ENCODE data around the gene RAPH1. TPM values are rescaled to one million over a fixed set of nuclear protein-coding genes. Genes with fewer than 3 reads are reported as not detected.

RAPH1 gene
- total and polyA plus RNA-seq, 9 of the 15 experiments (the other 6 are each of a cell fraction or from before 2014, with no cell fraction given), result 0.07 to 0.71 (median 0.27) TPM

DNA sequence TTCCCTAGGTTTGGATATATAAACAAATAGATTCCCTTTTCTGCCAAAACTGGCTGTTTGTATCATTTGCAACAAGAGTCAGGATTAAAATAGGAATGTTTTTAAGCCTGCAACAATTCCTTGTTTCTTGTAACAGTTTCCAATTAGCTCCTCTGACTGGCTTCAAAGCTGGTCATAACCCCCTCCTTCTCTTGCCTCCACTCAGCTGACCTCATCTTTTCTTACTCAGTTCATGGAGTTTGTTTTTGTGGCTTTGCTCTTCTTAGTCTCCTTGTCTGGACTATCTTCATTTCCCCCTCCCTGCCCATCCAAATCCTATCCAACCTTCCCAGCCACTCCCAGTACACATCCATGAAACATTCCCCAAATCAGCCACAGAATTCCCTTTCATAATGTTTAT, 14.3 kb upstream of the RAPH1 start (continued):
- TF ChIP-seq DACH1 (IDR thresholded peaks at IDR 0.05; ENCODE audit: partially characterized antibody) (no peak), U2AF2 (optimal IDR thresholded peaks at IDR 0.05; ENCODE audit: low read depth, low read length) (no peak), SMAD2 (IDR thresholded peaks at IDR 0.05; ENCODE audit: low read depth, low read length) (no peak), ILF3 (IDR thresholded peaks at IDR 0.05; ENCODE audit: borderline replicate concordance) (no peak), SMARCA4 (IDR thresholded peaks at IDR 0.05) (no peak), SNIP1 (IDR thresholded peaks at IDR 0.05; ENCODE audit: low read depth) (no peak)
- TF ChIP-seq, protein P1, sequence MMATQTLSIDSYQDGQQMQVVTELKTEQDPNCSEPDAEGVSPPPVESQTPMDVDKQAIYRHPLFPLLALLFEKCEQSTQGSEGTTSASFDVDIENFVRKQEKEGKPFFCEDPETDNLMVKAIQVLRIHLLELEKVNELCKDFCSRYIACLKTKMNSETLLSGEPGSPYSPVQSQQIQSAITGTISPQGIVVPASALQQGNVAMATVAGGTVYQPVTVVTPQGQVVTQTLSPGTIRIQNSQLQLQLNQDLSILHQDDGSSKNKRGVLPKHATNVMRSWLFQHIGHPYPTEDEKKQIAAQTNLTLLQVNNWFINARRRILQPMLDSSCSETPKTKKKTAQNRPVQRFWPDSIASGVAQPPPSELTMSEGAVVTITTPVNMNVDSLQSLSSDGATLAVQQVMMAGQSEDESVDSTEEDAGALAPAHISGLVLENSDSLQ (IDR thresholded peaks at IDR 0.05), result no peak
- TF ChIP-seq, protein P2, sequence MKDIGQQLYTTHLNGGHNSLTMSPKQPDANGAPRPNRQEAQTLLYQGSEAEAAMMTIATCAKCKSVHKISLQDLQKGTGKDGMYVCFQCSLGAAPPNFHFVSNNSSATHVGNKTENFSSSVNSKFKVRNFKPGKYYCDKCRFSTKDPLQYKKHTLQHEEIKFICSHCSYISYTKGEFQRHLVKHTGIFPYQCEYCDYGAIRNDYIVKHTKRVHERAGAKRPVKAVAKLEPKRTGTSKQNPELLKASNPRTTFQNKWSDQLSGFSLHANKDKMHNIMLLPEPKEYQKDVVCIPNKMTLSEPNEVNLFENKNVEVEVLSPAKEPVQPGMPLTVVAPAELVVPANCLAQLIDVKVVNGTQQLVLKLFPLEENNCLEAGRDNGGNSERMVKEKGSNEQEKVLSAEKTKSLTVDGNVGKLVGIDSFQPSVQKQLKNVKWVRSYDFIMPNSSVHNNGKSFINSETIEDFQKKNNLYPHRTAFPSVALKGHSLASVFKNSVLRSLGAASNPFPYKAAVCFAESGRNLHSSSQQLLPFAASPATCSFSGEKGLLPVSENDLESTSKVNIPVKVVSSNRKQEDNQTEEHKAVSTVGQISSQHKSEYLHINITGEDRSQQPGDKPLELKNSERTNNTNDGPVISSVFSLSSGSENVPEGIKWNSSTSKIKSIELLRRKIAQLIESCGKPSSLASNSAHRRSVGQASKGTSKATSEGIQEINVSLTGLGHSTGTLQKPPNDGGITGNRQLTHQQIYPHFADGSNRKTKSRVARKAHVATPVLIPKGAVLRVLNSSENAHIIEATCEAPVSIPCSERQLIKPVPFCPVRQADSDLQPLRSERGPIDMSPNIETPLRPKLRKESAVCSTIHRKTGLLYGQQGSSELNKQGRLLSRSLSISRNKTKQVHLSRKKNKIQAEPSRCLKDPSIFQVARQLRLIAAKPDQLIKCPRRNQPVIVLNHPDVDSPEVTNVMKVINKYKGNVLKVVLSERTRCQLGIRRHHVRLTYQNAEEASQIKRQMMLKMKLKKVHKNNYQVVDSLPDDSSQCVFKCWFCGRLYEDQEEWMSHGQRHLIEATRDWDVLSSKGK (CRISPR knock-in tag; IDR thresholded peaks at IDR 0.05), result no peak

DNA sequence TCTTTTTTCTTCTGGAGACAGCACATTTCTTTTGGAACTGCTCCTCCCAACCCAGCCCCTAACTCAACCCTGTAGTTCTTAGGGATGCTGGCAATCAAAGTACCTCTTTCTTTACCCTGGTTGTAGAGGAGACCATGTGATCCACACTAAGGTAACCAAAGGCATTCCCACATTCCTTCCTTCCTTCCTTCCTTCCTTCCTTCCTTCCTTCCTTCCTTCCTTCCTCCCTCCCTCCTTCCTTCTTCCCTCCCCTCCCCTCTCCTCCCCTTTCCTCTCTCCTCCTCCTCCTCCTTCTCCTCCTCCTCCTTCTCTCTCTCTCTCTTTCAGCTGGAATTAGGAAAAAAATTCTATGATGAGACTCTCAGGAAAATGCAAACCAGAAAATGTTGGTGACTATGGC, 13.8 kb upstream of the RAPH1 start:
- Histone ChIP-seq H3K79me2 (ENCODE audit: control insufficient read depth, insufficient read depth, low read length) (no peaks in the 10 kb centered on the region), H3K27ac (ENCODE audit: extremely low read depth, low read depth, low read length) (no peak overlapping the region), H3K27me3 (ENCODE audit: control insufficient read depth in 2 of 2, insufficient read depth in 2 of 2, low read length in 2 of 2) (peaks cover 0 to 13% of the 10 kb centered on the region in 2 experiments; a peak in 3 of 5 replicates), H3K4me3 (no peak overlapping the region), H2AFZ (ENCODE audit: low read depth, low read length) (no peak overlapping the region), H3K36me3 (ENCODE audit: control insufficient read depth, insufficient read depth, low read length) (no peaks in the 10 kb centered on the region), H3K4me1 (replicated peaks in 1 of 2; ENCODE audit: control insufficient read depth in 2 of 2, insufficient read depth in 2 of 2, low read length in 2 of 2) (no peaks in the 10 kb centered on the region), H3K4me2 (ENCODE audit: insufficient read depth, low read length) (no peak overlapping the region), H3K9me3 (replicated peaks; ENCODE audit: control insufficient read depth, insufficient read depth, low read depth, low read length) (no peaks in the 10 kb centered on the region), H3K9me1 (ENCODE audit: control insufficient read depth, insufficient read depth, low read length) (no peaks in the 10 kb centered on the region), H3K9ac (ENCODE audit: insufficient read depth in 1 of 2, low read depth in 2 of 2, low read length in 2 of 2) (no peak overlapping the region), H4K20me1 (replicated peaks; ENCODE audit: control insufficient read depth, insufficient read depth, low read length) (no peaks in the 10 kb centered on the region)
- intact Hi-C loops (cut with micrococcal nuclease) (no loop called here), in situ Hi-C loops (cut with MboI) (no loop called here)
- ChIA-PET CTCF (ENCODE audit: low intra/inter-chr PET ratio) (no interaction called here), POLR2A (no interaction called here)
- ATAC-seq (no peak), FAIRE-seq (no peak), DNase-seq (ENCODE audit: extremely low read depth in 1 of 4, low spot score in 3 of 4) (no peak)
- BruUV-seq (replicated peaks), result no TSS peak
- no peak for TF ChIP-seq ZSCAN32 (CRISPR knock-in tag; IDR thresholded peaks at IDR 0.05)
- no peak for TF ChIP-seq ZC3H11A (IDR thresholded peaks at IDR 0.05; ENCODE audit: low read depth, low read length)
- TF ChIP-seq, protein P3, sequence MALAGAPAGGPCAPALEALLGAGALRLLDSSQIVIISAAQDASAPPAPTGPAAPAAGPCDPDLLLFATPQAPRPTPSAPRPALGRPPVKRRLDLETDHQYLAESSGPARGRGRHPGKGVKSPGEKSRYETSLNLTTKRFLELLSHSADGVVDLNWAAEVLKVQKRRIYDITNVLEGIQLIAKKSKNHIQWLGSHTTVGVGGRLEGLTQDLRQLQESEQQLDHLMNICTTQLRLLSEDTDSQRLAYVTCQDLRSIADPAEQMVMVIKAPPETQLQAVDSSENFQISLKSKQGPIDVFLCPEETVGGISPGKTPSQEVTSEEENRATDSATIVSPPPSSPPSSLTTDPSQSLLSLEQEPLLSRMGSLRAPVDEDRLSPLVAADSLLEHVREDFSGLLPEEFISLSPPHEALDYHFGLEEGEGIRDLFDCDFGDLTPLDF (CRISPR knock-in tag; IDR thresholded peaks at IDR 0.05), result no peak
- TF ChIP-seq C11orf30 (IDR thresholded peaks at IDR 0.05; ENCODE audit: low read depth), result no peak
- no peak for TF ChIP-seq HNRNPK (IDR thresholded peaks at IDR 0.05; ENCODE audit: low read depth, low read length, poor library complexity, severe bottlenecking)
- TF ChIP-seq ZNF584 (CRISPR knock-in tag; IDR thresholded peaks at IDR 0.05; ENCODE audit: low read depth), result no peak
- no peak for TF ChIP-seq SPI1 (IDR thresholded peaks at IDR 0.05; ENCODE audit: borderline replicate concordance, low read depth, low read length)
- TF ChIP-seq PHB (CRISPR knock-in tag; IDR thresholded peaks at IDR 0.05), result no peak
- TF ChIP-seq TEAD1 (CRISPR knock-in tag; IDR thresholded peaks at IDR 0.05), result no peak

All from K562 (cell line).